Ureter (tissue), 1 donor: ENCODE measurements around the gene AVEN. TPM values are rescaled to one million over a fixed set of nuclear protein-coding genes. Genes with fewer than 3 reads are reported as not detected.
"Not testable (repeated sequence)": the region's sequence is repeated elsewhere in the genome, so short reads cannot be mapped to it uniquely, and the experiment has no call there.

Experiments used
- DNase-seq: peaks from one replicate; pipeline ENCODE4 v3.0.0-alpha.2; 2020; ENCODE audit warnings: low spot score
- total RNA-seq: library from RNA; stranded (reverse); gene quantifications from one replicate; pipeline ENCODE4 v1.2.4, GENCODE V29; 2023
- donor health status: DM: yes; HTN: yes; CAD: no.

Gene AVEN
- total RNA-seq, 1 donor from 2014 or later, result 12.4 TPM

DNA sequence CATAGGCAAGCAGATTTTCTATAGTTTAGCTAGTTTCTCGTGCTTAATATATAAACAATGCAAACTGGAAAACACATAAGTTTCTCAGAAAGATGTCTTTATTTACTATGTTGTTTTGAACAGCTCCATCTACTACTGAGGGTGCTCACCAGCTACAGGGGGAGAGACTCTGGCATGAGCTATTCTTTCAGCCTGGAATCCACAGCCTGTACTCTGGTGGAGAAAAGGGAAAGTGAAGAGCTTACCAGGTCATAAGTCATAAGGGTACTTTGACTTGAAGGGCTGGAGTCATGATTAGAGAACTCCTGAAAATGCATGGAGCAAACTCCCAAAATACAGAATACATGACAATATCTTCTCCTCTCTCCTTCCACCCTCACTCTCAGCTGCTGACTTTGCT is 4.4 kb upstream of the AVEN start:
- no peak for DNase-seq

DNA sequence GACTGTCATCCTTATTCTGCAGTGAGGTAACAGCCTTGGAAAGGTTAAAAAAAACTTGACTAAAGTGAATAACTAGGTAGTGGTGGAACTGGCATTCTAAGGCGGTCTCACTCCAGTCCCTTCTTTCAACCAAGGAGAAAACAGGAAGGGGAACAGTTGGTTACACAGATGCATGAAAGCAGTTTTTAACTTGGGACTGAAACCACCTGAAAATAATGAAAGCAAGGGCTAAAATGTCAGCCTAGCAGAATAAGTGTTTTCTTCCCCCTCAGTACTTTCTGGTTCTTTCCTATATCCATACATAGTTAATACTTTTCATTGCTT is 748 bp upstream of the AVEN start:
- DNase-seq, result no peak

GRCh38 chr15:34038023-34038870 is 757 bp downstream of the AVEN start:
- DNase-seq, result peak; percentile 73

- no peak for DNase-seq
These were observed 6.8 kb downstream of the AVEN start for GRCh38 chr15:34031987-34032760.

DNA sequence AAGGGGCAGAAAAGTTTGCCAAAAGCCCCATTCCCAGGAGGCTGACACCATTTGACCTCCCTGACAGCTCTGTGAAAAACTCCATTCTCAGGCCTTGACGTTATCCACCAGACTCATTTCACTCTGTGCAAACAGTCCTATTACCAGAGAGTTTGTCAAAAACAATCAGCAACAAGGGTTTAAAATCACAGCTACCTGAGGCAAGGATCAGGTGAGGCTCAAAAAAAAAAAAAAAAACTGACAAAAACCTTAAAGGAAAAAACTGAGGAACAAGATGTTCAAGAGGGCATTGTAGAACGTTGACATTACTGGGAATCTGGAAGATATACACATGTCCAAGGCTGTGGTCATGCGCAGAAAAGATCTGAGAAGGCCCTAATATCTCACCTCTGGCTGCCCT is 11.4 kb downstream of the AVEN start:
- DNase-seq, result no peak

DNA sequence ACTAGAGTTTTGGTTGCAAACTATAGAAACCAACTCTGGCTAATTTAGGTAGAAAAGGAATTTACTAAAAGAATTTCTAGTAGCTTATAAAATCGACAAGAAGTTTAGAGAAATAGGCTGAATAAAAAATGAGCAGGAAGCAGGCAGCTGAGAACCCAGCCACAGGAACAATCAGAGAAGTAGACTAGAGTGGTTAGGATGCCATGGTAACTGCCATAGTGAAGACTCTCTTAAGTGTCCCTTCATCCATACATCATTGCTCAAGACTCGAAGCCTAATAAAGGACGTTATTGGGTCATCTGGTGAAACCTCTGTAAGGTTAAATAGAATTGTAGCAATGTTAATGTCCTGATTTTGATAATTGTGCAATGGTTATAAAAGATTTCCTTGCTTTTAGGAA is 13.8 kb downstream of the AVEN start:
- DNase-seq, result no peak

- DNase-seq, result no peak
These were observed 15.1 kb downstream of the AVEN start for GRCh38 chr15:34023907-34024306.

- no peak for DNase-seq
These were observed 19.5 kb downstream of the AVEN start for GRCh38 chr15:34019369-34019990.

- DNase-seq, result not testable (repeated sequence)
These were observed 20.3 kb downstream of the AVEN start for GRCh38 chr15:34018738-34019137.

- DNase-seq, result no peak
These were observed 20.9 kb downstream of the AVEN start for GRCh38 chr15:34018021-34018645.

- no peak for DNase-seq
These were observed 24.4 kb downstream of the AVEN start for GRCh38 chr15:34014556-34014955.

DNA sequence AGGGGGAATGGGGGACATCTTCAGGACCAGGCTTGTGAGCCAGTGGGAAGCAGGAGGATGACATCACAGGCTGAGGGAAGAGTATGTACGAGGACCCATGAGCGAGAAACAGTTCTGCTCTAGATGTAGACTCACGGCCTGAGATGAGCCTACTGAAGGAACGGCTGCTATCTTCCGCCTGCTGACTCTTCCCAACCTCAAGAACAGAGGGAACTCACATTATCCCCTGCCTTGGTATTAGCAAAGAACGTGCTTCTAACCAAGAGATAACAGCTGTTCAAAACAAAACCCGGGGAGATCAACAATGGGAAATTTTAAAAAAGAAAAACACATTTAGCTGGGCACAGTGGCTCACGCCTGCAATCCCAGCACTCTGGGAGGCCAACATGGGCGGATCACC is 25.3 kb downstream of the AVEN start:
- DNase-seq, result no peak

DNA sequence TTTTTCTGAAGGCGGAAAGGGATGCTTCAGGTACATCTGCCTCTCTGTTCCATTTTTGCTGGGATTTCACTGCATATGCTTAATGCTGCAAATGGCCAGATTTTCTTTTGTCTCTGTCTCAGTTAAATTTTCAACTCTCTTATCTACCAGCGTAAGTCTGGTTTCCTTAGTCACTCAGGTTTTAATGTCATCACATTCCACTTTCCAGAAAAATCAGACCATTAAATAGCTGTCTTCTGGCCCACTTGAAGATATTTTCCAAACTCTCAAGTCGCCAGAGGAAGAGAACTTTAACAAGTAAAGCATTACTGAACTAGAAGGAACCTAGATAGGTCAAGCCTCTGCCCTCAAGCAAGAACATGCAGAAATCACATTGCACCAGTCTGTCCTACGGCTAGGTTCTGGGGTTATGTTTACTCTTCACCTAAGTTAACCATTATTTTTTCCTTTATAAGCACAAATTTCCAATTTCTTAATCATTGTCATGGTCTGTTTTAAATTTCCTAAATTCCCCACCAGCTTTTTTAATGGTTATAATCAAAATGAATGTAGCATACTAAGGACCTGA is 26.5 kb downstream of the AVEN start:
- no peak for DNase-seq

DNA sequence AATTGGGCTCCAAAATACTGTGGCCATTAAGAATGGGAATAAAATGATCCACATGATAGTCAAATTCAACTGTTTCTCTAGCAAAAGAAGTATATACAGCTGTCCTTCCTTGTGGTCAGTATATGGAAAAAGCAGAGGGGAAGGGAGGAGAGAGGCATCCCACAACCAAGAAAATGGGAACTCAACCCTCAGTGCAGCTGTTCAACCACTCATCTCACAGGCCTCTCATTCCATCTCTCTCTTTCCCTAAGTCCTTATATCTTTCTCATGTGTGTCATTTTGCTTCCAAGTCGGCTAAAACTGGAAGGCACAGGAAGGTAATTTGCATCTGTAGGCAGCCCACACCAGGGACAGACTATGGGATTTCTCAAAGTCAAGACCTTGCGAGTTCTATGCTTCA is 27.5 kb downstream of the AVEN start:
- DNase-seq, result no peak

DNA sequence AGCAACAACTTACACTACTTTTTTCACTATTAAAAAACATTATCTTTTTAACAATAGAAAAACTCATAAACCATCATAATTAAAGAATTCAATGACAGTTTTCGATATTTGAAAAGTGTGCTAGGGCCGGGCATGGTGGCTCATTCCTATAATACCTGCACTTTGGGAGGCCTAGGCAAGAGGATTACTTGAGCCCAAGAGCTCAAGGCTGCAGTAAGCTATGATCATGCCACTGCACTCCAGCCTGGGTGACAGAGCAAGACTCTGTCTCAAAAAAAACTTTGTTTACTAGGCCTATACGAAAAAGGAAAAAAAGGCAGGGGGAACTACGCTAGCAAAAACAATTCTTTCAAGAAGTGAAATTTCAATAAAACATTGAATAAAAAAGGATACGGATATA is 28.1 kb downstream of the AVEN start:
- DNase-seq, result no peak

DNA sequence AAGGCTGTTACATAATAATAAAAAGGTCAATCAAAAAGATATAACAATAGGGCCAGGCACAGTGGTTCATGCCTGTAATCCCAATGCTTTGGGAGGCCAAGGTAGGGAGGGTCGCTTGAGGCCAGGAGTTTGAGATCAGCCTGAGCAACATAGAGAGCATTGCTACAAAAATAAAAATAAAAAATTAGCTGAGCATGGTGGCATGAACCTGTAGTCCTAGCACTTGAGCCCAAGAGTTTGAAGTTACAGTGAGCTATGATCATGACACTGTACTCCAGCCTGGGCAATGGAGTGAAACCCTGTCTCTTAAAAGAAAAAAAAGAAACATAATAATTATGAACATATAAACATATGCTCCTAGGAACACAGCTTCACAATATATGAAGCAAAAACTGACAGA is 29.3 kb downstream of the AVEN start:
- DNase-seq, result no peak

DNA sequence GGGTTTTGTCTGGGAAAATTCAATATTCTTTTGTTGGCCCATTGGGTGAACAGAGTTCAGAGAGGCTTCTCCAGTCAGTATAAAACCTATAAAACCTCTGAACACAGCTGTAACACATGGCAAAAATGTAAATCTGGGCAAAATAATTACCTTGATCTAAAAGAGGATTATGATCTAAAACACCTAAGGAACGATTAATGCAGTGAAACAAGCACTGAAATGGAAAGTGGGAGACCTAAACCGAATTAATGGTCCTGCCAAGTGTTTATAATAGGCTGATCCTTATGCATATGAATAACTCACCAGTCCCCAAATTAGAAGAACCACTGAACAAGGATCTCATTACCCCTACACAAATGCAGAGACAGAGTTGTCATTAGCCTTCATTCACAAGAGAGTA is 32.6 kb downstream of the AVEN start:
- no peak for DNase-seq

- no peak for DNase-seq
These were observed 37.5 kb downstream of the AVEN start for GRCh38 chr15:34001536-34001935.

DNA sequence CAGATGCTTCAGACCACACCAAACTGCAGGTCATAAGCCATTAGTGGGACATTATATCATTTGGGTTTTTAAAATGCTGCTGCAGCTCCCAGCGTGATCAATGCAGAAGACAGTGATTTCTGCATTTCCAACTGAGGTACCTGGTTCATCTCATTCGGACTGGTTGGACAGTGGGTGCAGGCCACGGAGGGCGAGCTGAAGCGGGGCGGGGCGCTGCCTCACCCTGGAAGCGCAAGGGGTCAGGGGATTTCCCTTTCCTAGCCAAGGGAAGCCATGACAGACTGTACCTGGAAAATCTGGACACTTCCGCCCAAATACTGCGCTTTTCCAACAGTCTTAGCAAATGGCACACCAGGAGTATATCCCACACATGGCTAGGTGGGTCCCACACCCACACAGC is 43.3 kb downstream of the AVEN start:
- not testable (repeated sequence) for DNase-seq

DNA sequence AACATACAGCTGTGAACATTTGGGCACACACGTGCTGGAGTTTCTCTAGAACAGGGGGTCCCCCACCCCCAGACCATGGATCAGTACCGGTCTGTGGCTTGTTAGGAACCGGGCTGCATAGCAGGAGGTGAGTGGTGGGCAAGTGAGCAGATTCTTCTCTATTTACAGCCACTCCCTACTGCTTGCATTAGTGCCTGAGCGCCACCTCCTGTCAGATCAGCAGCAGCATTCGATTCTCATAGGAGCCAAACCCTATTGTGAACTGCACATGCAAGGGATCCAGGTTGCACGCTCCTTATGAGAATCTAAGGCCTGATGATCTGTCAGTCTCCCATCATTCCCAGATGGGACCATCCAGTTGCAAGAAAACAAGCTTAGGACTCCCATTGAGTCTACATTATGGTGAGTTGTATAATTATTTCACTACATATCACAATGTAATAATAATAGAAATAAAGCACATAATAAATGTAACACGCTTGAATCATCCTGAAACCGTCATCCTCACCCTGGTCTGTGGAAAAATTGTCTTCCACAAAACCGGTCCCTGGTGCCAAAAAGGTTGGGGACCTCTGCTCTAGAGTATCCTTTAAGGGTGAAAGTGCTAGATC is 44.9 kb downstream of the AVEN start:
- DNase-seq, result no peak

- no peak for DNase-seq
These were observed 50.6 kb downstream of the AVEN start for GRCh38 chr15:33988384-33988783.

DNA sequence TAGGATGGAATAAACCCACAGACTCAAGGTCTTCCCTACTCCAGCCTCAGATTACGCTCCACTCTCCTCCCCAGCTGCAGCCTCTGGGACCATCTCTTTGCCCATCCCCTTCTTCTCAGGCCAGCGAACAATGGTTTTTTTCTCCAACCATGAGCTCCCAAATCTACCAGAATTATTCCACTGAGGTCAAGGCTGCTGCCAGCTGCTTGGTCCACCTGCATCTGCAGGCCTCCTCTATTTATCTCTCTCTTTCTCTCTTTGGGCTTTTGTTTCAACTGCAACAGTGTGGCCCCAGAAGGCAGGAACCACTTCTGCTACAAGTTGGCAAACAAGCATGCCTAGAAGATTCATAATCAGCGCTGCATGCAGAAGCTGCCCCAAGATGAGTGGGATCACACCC is 51.6 kb downstream of the AVEN start:
- DNase-seq, result no peak
